ENCODE results near the gene PTPRN2. TPM values are rescaled to one million over a fixed set of nuclear protein-coding genes. Genes with fewer than 3 reads are reported as not detected.

Gene PTPRN2
- total and polyA plus RNA-seq, 2 of the 8 experiments (the other 6 are each of a cell fraction or from before 2014, with no cell fraction given) = 2.6 to 4.5 TPM

GRCh38 chr7:158050441-158050977 is 537.1 kb downstream of the PTPRN2 start:
- no peaks in the 10 kb centered on the region; a peak in 1 of 7 replicates for H3K4me1 ChIP-seq (replicated peaks in 1 of 4; ENCODE audit: control insufficient read depth in 3 of 4, insufficient read depth in 4 of 4, low read length in 3 of 4)
- H4K5ac ChIP-seq (ENCODE audit: insufficient read length, low read depth, low read length) = no peak overlapping the region
- no peak overlapping the region for H2BK15ac ChIP-seq (ENCODE audit: low read length)
- H3K23ac ChIP-seq (ENCODE audit: insufficient read length) = no peak overlapping the region
- H3K27me3 ChIP-seq (replicated peaks in 1 of 4; ENCODE audit: control insufficient read depth in 3 of 4, extremely low read depth in 1 of 4, insufficient read depth in 3 of 4, low read length in 3 of 4) = no peaks in the 10 kb centered on the region
- no peak for DNase-seq (ENCODE audit: low read depth in 1 of 2, low spot score in 2 of 2)
- no peak overlapping the region for H3K4me2 ChIP-seq (ENCODE audit: insufficient read depth in 1 of 2, low read depth in 2 of 2, low read length in 2 of 2)
- H3K79me1 ChIP-seq (ENCODE audit: low read depth, low read length) = no peaks in the 10 kb centered on the region
- H2BK12ac ChIP-seq (ENCODE audit: low read depth, low read length) = no peak overlapping the region
- H2AK5ac ChIP-seq (ENCODE audit: low read depth, low read length) = no peak overlapping the region
- H3K14ac ChIP-seq (ENCODE audit: insufficient read length) = no peak overlapping the region
- H3K18ac ChIP-seq (ENCODE audit: extremely low read depth, low read length) = no peak overlapping the region
- FAIRE-seq = no peak
- TF ChIP-seq EGR1 (IDR thresholded peaks at IDR 0.05; ENCODE audit: borderline replicate concordance, low read depth, low read length) = no peak
- no peak for TF ChIP-seq RXRA (IDR thresholded peaks at IDR 0.05; ENCODE audit: insufficient read depth, low read depth, low read length)
- no peak for TF ChIP-seq ATF3 (IDR thresholded peaks at IDR 0.05; ENCODE audit: insufficient read depth, low read depth, low read length)
- no peak for TF ChIP-seq MAFK (IDR thresholded peaks at IDR 0.05; ENCODE audit: low read depth, low read length)
- TF ChIP-seq EP300 (IDR thresholded peaks at IDR 0.05; ENCODE audit: borderline replicate concordance in 1 of 2, low read depth in 2 of 2, low read length in 2 of 2) = no peak
- TF ChIP-seq SIN3A (conservative IDR thresholded peaks at IDR 0.05 in 1 of 2, IDR thresholded peaks at IDR 0.05 in 1 of 2; ENCODE audit: low read depth in 1 of 2, low read length in 2 of 2) = no peak
- no peak for TF ChIP-seq TAF7 (optimal IDR thresholded peaks at IDR 0.05; ENCODE audit: borderline replicate concordance, low read depth, low read length)
- TF ChIP-seq, protein P1, sequence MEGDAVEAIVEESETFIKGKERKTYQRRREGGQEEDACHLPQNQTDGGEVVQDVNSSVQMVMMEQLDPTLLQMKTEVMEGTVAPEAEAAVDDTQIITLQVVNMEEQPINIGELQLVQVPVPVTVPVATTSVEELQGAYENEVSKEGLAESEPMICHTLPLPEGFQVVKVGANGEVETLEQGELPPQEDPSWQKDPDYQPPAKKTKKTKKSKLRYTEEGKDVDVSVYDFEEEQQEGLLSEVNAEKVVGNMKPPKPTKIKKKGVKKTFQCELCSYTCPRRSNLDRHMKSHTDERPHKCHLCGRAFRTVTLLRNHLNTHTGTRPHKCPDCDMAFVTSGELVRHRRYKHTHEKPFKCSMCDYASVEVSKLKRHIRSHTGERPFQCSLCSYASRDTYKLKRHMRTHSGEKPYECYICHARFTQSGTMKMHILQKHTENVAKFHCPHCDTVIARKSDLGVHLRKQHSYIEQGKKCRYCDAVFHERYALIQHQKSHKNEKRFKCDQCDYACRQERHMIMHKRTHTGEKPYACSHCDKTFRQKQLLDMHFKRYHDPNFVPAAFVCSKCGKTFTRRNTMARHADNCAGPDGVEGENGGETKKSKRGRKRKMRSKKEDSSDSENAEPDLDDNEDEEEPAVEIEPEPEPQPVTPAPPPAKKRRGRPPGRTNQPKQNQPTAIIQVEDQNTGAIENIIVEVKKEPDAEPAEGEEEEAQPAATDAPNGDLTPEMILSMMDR (IDR thresholded peaks at IDR 0.05; ENCODE audit: control extremely low read depth in 1 of 3, insufficient read depth in 1 of 3, low read depth in 1 of 3, low read length in 3 of 3) = no peak
- H3K4ac ChIP-seq (replicated peaks; ENCODE audit: insufficient read length, low read depth, low read length) = no peak overlapping the region
- no peak overlapping the region for H2BK20ac ChIP-seq (ENCODE audit: low read length)
- H4K20me1 ChIP-seq (replicated peaks in 1 of 2; ENCODE audit: control insufficient read depth in 1 of 2, insufficient read depth in 2 of 2, low read length in 2 of 2) = peaks cover 0 to 5% of the 10 kb centered on the region in 2 experiments
- H3K9me3 ChIP-seq (ENCODE audit: insufficient read depth in 2 of 2, low read depth in 1 of 2, low read length in 1 of 2) = peaks cover 0 to 6% of the 10 kb centered on the region in 2 experiments; a peak in 2 of 4 replicates
- H4K91ac ChIP-seq (replicated peaks; ENCODE audit: insufficient read length, low read length) = no peak overlapping the region
- no peak overlapping the region for H2AFZ ChIP-seq (ENCODE audit: low read length)
- ChIA-PET CTCF (ENCODE audit: partially characterized antibody) (interaction anchor here (0.6 to 3.7 kb wide), 2 partner anchors 170 to 304 kb away, joined by 3 to 11 read pairs; no protein-coding TSS in a partner anchor), POLR2A (ENCODE audit: partially characterized antibody) (no interaction called here)
- peaks cover 8% of the 10 kb centered on the region; the same call in 1 of the 2 replicates for H3K23me2 ChIP-seq (ENCODE audit: low read depth, low read length)
- no peak overlapping the region for H3K56ac ChIP-seq (replicated peaks; ENCODE audit: insufficient read length, low read depth, low read length)
- H3K36me3 ChIP-seq (ENCODE audit: control insufficient read depth in 2 of 4, insufficient read depth in 4 of 4, low read length in 3 of 4) = no peaks in the 10 kb centered on the region; a peak in 1 of 8 replicates
- no peak overlapping the region for H2BK5ac ChIP-seq (ENCODE audit: low read depth, low read length)
- H3K79me2 ChIP-seq (ENCODE audit: control insufficient read depth in 1 of 2, insufficient read depth in 2 of 2, low read length in 2 of 2) = no peaks in the 10 kb centered on the region
- H4K8ac ChIP-seq (ENCODE audit: extremely low read depth, insufficient read depth, low read length) = no peak overlapping the region; the same call in 1 of the 2 replicates
- 91% methylated on average over 10 of the region's 10 CpGs; no CpG with 5 or more reads in 1 of the 2 experiments for WGBS, 2 experiments (ENCODE audit: extremely low coverage in 1 of 2, insufficient coverage in 1 of 2, insufficient read length in 1 of 2, insufficient replicate concordance in 2 of 2, low coverage in 1 of 2, low lambda C conversion rate in 2 of 2, missing lambda C conversion rate in 1 of 2)
- H3K9ac ChIP-seq (replicated peaks in 1 of 4; ENCODE audit: extremely low read depth in 1 of 4, low read depth in 3 of 4, low read length in 3 of 4) = no peak overlapping the region
- H3K27ac ChIP-seq (ENCODE audit: low read depth, low read length) = no peak overlapping the region
- no peak overlapping the region for H2BK120ac ChIP-seq (replicated peaks; ENCODE audit: low read depth, low read length)
- H3K4me3 ChIP-seq (ENCODE audit: extremely low read depth in 1 of 4, insufficient read depth in 2 of 4, low read depth in 3 of 4, low read length in 4 of 4) = no peak overlapping the region

Measured in H1 (cell line).